Measurements from ENCODE around the gene ANKRA2.
A peak's percentile ranks its signal among the peaks of the same experiment; 100 is the strongest.
"Not testable (repeated sequence)": the region's sequence is repeated elsewhere in the genome, so short reads cannot be mapped to it uniquely, and the experiment has no call there.

The ANKRA2 gene

DNA sequence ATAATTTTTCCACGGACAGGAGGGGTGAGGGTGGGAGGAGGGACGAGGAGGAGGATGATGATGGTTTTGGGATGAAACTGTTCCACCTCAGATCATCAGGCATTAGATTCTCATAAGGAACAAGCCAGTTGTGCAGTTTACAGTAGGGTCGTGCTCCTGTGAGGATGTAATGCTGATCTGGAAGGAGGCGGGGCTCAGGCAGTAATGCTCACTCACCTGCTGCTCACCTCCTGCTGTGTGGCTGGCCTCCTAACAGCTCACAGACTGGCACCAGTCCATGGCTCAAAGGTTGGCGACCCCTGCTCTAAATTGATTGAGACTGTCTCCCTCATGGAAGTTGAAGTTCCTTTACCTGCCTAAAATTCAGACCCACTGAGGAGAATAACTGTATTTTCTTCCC lies 33.2 kb downstream of the ANKRA2 start:
- H3K4me1 Mint-ChIP-seq = peaks cover 6% of the 10 kb centered on the region
- no peaks in the 10 kb centered on the region for H3K36me3 Mint-ChIP-seq
- H3K27me3 Mint-ChIP-seq = peaks cover 12% of the 10 kb centered on the region
- H3K27ac Mint-ChIP-seq = no peak overlapping the region
- no peaks in the 10 kb centered on the region for H3K9me3 Mint-ChIP-seq
- ATAC-seq (ENCODE audit: low read depth) = no peak
- DNase-seq (ENCODE audit: low spot score in 2 of 2) = no peak
- H3K4me3 Mint-ChIP-seq = no peak overlapping the region

DNA sequence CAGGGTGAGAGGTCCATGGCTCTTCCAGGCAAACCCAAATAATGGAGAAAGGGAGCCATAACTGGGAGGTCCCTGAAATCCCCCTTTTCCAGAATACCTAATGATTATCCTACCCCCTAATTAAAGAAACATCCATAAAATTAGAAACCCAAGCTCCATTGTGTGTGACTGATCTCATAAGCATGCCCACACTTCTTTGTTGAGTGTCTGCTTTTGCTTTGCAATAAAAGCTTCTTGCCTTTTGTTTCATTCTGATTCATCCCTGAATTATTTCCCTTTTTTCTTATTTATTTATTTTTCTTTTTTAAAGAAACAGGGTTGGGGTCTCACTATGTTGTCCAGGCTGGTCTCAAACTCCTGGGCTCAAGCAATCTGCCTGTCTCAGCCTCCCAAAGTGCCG lies 34.1 kb downstream of the ANKRA2 start:
- Mint-ChIP-seq H3K4me3 (no peak overlapping the region), H3K36me3 (no peaks in the 10 kb centered on the region), H3K27me3 (peaks cover 12% of the 10 kb centered on the region), H3K4me1 (peaks cover 3% of the 10 kb centered on the region), H3K9me3 (no peaks in the 10 kb centered on the region), H3K27ac (no peak overlapping the region)
- ATAC-seq (ENCODE audit: low read depth) (no peak), DNase-seq (ENCODE audit: low spot score in 2 of 2) (no peak)

DNA sequence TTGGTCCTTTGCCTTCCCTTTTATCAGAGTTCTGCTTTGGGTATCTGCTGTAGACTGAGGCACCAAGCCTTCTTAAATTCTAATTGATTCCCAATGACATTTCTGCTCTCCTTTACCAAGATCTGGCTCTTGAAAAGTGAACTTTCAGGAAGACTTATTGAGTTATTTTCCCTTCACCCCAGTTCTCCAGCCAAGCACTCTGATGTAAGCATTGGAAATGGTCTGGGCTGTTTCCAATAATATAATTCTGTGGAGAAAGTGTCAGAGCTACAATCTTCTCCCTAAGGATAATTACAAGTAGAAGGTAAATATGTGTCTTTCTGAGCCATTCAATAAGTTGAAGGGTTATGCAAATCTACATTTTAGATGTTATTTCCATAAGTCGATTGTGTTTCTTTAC lies 36.4 kb downstream of the ANKRA2 start:
- Mint-ChIP-seq H3K4me1 (peaks cover 3% of the 10 kb centered on the region), H3K27ac (no peak overlapping the region), H3K4me3 (no peak overlapping the region), H3K36me3 (no peaks in the 10 kb centered on the region), H3K9me3 (no peaks in the 10 kb centered on the region), H3K27me3 (peaks cover 9% of the 10 kb centered on the region)
- no peak for DNase-seq (ENCODE audit: low spot score in 2 of 2)
- ATAC-seq (ENCODE audit: low read depth) = no peak

DNA sequence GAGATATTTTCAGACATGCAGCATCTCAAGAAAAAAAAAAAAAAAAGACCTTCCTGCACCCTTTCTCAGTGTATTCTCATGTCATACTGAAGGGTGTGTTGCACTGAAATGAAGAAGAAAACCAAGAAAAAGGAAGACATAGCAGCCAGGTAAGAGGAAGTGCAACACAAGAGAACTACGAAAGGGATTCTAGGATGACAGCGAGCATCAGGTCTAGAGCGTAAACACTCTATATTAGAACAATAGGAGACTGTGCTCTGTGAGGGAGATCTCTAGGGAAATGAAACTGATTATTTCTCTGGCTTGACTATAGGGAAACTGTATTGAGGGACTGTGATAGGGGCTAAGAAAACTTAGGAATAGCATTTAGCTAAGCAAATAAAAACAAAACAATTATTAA lies 37.2 kb downstream of the ANKRA2 start:
- Mint-ChIP-seq H3K27ac (no peak overlapping the region), H3K4me3 (no peak overlapping the region), H3K36me3 (no peaks in the 10 kb centered on the region), H3K9me3 (no peaks in the 10 kb centered on the region), H3K27me3 (peaks cover 9% of the 10 kb centered on the region), H3K4me1 (peaks cover 3% of the 10 kb centered on the region)
- ATAC-seq (ENCODE audit: low read depth) (peak; percentile 45), DNase-seq (ENCODE audit: low spot score in 2 of 2) (no peak)

DNA sequence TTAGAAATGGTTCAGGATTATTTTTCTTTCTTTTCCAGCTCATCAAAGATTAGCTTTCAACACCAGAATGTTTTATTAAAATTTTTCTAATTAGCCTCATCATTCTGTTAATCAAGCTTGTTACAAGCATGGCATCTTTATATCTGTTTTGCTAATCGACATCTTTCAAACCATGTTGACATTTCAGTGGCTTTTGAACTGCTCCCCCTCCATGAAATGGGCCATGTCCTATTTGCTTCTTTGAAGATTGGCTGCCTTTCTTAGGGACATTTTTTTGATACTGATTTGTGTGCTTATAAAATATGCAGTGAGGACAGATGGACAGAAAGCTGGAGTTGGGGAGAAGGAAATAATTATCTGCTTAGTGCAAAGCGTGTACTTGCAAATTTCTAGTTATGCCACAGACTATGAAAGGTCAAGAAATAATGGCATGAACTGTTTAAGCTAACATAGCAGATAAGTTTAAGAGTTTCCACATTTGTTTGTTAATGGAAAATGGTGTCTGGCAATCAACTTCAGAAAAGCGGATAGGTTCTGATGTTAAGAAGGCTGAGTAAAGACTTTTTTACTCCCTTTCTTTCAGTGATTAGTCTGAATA lies 39.7 kb downstream of the ANKRA2 start:
- no peaks in the 10 kb centered on the region for H3K36me3 Mint-ChIP-seq
- H3K27me3 Mint-ChIP-seq = peaks cover 5% of the 10 kb centered on the region
- ATAC-seq (ENCODE audit: low read depth) = no peak
- DNase-seq (ENCODE audit: low spot score in 2 of 2) = no peak
- peaks cover 3% of the 10 kb centered on the region for H3K4me1 Mint-ChIP-seq
- H3K27ac Mint-ChIP-seq = no peak overlapping the region
- no peaks in the 10 kb centered on the region for H3K9me3 Mint-ChIP-seq
- no peak overlapping the region for H3K4me3 Mint-ChIP-seq

DNA sequence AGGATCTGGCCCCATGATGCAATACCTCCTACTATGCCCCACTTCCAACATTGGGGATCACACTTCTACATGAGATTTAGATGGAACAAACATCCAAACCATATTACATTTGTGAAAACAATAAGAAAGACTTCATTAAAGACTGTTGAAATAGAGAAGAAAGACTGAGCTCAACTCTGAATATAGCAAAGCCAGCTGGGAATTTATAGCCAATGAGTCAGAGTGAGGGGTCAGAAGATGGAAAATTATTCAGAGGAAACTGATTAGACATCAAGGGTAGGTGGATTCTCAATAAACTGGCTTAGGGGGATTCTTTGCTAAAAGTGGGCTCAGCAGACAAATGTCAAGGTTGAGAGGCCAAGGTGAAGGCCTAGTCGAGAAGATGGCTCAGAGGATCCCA lies 41.6 kb downstream of the ANKRA2 start:
- no peak for ATAC-seq (ENCODE audit: low read depth)
- H3K36me3 Mint-ChIP-seq = no peaks in the 10 kb centered on the region
- H3K9me3 Mint-ChIP-seq = no peaks in the 10 kb centered on the region
- H3K4me1 Mint-ChIP-seq = peaks cover 10% of the 10 kb centered on the region
- peaks cover 5% of the 10 kb centered on the region for H3K27me3 Mint-ChIP-seq
- H3K4me3 Mint-ChIP-seq = no peak overlapping the region
- no peak overlapping the region for H3K27ac Mint-ChIP-seq
- no peak for DNase-seq (ENCODE audit: low spot score in 2 of 2)

DNA sequence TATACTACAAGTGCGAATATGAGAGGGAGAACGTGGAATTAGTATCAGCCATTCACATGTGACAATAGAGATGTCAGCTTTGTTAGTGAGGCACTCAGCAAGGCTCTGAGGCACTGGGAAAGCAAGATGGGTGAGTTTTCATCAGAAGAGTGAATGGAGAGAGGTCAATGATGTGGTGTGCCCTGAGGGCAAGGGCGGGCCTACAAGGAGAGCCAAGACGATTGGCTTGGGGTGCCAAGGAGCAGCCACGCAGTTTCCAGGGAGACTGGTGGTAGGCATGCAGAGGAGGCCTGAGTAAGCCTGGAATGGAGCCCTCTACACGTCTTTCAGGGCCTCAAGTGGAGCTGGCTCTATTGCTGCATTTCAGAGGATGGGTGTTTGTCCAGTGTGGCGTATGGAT lies 42.5 kb downstream of the ANKRA2 start:
- Mint-ChIP-seq H3K27ac (no peak overlapping the region), H3K36me3 (no peaks in the 10 kb centered on the region), H3K9me3 (no peaks in the 10 kb centered on the region), H3K27me3 (peaks cover 5% of the 10 kb centered on the region), H3K4me3 (no peak overlapping the region), H3K4me1 (peaks cover 8% of the 10 kb centered on the region)
- no peak for ATAC-seq (ENCODE audit: low read depth)
- no peak for DNase-seq (ENCODE audit: low spot score in 2 of 2)

DNA sequence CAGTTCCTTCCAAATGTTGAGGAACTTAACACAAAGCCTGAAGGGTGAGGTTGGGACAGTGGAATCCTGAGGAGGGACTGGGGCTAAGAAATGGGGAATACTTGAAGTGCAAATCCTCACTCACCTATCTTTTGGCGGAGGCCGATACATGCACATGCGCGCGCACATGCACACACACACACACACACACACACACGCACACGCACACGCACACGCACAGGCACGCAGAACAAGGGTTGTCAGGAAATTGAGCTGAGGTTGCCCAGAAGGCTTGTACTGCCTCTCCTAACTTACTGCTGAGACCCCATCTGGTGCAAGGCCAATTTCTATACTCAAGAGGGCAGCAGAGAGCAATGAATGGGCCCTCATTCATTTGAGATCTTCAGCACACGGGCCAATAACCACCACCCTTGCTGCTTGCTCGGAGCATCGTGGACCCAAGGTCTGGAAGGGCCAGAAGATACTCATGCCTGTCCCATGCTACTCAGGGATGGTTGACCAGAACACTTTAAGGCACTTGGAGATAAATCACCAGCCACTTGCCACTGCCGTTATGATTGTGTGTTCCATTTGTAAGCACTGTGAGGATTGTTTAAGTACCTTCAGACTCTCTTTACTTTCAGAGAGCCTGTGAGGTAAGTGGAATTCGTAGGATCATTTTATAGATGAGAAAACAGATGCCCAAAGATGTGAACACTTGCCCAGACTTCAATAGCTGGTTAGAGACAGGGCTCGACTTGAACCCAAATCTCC lies 45.7 kb downstream of the ANKRA2 start:
- H3K36me3 Mint-ChIP-seq = no peaks in the 10 kb centered on the region
- ATAC-seq (ENCODE audit: low read depth) (peak; percentile 99), DNase-seq (ENCODE audit: low spot score in 2 of 2) (peak; percentile 60 to 61)
- H3K4me1 Mint-ChIP-seq = peaks cover 8% of the 10 kb centered on the region
- H3K27ac Mint-ChIP-seq = no peak overlapping the region
- H3K4me3 Mint-ChIP-seq = no peak overlapping the region
- no peaks in the 10 kb centered on the region for H3K27me3 Mint-ChIP-seq
- no peaks in the 10 kb centered on the region for H3K9me3 Mint-ChIP-seq

DNA sequence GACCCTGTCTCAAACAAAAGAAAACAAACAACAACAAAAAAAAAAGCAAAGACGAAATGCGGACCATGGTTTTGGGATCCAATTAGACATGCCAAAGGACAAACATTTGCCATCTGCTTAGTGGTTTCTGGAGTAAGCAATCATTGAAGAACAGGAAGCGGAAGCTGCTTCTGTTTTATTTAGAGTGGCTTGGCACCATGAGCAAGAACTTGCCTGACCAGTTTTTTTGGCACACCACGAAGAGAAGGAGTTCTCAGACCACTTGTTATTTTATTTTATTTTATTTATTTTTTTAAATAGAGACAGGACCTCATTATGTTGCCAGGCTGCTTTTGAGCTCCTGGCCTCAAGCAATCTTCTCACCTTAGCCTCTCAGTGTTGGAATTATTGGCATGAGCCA lies 50.2 kb downstream of the ANKRA2 start:
- H3K27ac Mint-ChIP-seq = no peak overlapping the region
- no peaks in the 10 kb centered on the region for H3K9me3 Mint-ChIP-seq
- peaks cover 2% of the 10 kb centered on the region for H3K36me3 Mint-ChIP-seq
- ATAC-seq (ENCODE audit: low read depth) = no peak
- H3K4me3 Mint-ChIP-seq = no peak overlapping the region
- H3K4me1 Mint-ChIP-seq = peaks cover 8% of the 10 kb centered on the region
- DNase-seq (ENCODE audit: low spot score in 2 of 2) = no peak
- H3K27me3 Mint-ChIP-seq = no peaks in the 10 kb centered on the region

DNA sequence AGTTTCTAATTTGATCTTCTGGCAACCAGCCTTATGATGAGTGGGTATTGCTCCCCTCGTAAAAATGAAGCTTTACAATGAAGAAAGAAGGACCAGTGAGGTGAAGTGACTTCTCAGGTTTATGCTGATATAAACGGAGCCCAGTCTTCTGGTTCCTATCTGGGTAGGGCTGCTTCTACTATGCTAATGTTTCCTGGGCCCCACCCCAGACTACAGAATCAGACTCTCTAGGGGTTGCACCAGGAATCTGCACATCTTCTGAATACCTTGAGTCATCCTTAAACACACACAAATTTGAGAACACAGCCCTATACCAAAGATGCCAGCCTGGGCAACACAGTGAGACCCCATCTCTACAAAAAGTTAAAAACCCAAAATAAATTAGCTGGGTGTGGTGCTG lies 51.0 kb downstream of the ANKRA2 start:
- Mint-ChIP-seq H3K4me3 (no peak overlapping the region), H3K9me3 (no peaks in the 10 kb centered on the region), H3K27me3 (no peaks in the 10 kb centered on the region)

DNA sequence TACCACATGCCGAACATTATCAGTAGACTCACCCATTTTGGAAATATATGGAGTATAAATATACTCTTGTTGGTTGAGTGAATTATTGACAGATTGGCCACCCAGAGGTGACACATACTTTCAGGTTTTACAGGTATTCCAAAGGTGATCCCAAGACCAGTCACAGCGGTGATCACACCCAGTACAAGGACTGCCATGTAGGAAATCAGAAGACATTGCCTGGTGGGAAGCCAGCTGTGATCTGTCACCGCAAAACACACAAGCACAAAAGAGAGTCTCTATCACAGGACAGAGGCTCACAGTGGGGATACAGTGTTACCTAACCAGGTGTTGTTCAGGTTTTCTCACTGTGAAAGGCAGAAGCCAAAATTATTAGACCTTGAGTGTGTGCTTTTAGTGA lies 51.4 kb downstream of the ANKRA2 start:
- no peak for ATAC-seq (ENCODE audit: low read depth)
- no peaks in the 10 kb centered on the region for H3K27me3 Mint-ChIP-seq
- DNase-seq (ENCODE audit: low spot score in 2 of 2) = no peak
- no peak overlapping the region for H3K4me3 Mint-ChIP-seq
- no peaks in the 10 kb centered on the region for H3K4me1 Mint-ChIP-seq
- no peak overlapping the region for H3K27ac Mint-ChIP-seq
- no peaks in the 10 kb centered on the region for H3K9me3 Mint-ChIP-seq
- H3K36me3 Mint-ChIP-seq = peaks cover 4% of the 10 kb centered on the region

More for the DNA sequence above, 51.0 kb downstream of the ANKRA2 start:
- DNase-seq (ENCODE audit: low spot score in 2 of 2) (no peak), ATAC-seq (ENCODE audit: low read depth) (no peak)
- peaks cover 3% of the 10 kb centered on the region for H3K4me1 Mint-ChIP-seq
- no peak overlapping the region for H3K27ac Mint-ChIP-seq
- peaks cover 2% of the 10 kb centered on the region for H3K36me3 Mint-ChIP-seq

DNA sequence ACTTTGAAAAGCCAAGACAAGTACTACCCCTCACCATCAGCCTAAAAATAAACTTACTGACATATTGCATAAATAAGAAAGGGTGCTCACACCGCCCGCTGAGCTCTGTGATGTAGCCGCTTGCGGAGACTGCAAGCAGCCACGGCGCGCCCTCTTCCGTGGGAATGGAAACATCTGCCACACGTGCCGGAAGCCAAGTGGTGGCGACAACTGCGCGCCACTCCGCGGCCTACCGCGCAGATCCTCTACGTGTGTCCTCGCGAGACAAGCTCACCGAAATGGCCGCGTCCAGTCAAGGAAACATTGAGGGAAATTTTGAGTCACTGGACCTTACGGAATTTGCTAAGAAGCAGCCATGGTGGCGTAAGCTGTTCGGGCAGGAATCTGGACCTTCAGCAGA lies 56.9 kb downstream of the ANKRA2 start:
- not testable (repeated sequence) for H3K4me1 Mint-ChIP-seq; H3K9me3 Mint-ChIP-seq; H3K4me3 Mint-ChIP-seq; H3K27ac Mint-ChIP-seq; H3K27me3 Mint-ChIP-seq; DNase-seq (ENCODE audit: low spot score in 2 of 2)
- ATAC-seq (ENCODE audit: low read depth) = peak; percentile 87
- peaks cover 18% of the 10 kb centered on the region for H3K36me3 Mint-ChIP-seq

DNA sequence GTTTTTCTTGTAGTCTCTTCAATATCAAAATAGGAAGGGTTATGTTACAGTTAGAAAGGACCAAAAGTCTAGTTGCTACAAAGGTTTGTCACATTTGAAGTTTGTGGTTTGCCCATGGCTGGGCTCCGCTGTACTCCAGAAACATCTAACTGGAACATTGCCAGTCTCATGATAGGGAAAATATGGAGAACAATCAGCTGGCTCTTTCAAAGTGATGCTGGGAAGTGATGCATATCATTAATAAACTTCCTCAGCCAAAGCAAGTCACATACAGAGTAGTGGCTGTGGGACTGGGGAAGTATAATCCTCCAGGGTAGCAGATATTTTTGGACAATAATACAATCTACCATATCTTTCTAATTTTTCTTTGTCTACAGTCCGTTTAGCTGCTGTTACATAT lies 58.4 kb downstream of the ANKRA2 start:
- H3K27ac Mint-ChIP-seq = peak overlapping the region; percentile 17

DNA sequence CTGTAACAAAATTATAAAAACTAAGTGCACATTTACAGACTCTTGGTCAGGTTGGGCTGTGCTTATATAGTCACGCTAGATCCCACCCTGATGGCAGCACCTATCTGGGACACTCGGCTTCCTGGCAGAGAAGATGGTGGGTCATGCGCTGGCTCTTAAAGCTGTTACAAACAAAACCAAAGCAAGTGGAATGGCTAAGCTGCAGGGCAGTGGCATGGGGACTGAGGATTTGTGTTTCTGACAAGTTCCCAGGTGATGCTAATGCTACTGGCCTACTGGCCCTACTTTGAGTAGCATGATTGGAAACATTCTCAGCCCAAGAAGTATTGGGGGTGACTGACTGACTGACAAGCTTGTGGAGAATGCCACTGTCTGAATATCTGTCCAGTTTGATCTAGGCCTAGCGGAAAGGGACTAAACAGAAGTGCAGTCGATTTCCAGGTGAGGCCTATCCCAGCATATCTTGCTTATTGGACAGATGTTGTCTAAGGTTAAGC lies 58.9 kb downstream of the ANKRA2 start:
- peaks cover 22% of the 10 kb centered on the region for H3K36me3 Mint-ChIP-seq
- DNase-seq (ENCODE audit: low spot score in 2 of 2) = no peak
- ATAC-seq (ENCODE audit: low read depth) = no peak

More for the DNA sequence above, 58.4 kb downstream of the ANKRA2 start:
- no peaks in the 10 kb centered on the region for H3K27me3 Mint-ChIP-seq
- peaks cover 22% of the 10 kb centered on the region for H3K36me3 Mint-ChIP-seq
- no peak for ATAC-seq (ENCODE audit: low read depth)
- no peak overlapping the region for H3K4me3 Mint-ChIP-seq
- H3K4me1 Mint-ChIP-seq = peaks cover 3% of the 10 kb centered on the region
- no peaks in the 10 kb centered on the region for H3K9me3 Mint-ChIP-seq
- no peak for DNase-seq (ENCODE audit: low spot score in 2 of 2)

More for the DNA sequence above, 58.9 kb downstream of the ANKRA2 start:
- Mint-ChIP-seq H3K27ac (peak overlapping the region; percentile 17), H3K27me3 (no peaks in the 10 kb centered on the region), H3K9me3 (no peaks in the 10 kb centered on the region), H3K4me1 (peaks cover 3% of the 10 kb centered on the region), H3K4me3 (no peak overlapping the region)
